A673 (cell line): Measurements from ENCODE around the gene TEX35. TPM values are rescaled to one million over a fixed set of nuclear protein-coding genes. Genes with fewer than 3 reads are reported as not detected.

Experiments used
- BruUV-seq: library from RNA; stranded (reverse); fragments of 400-500 nt; replicated peaks from 2 replicates; lab custom pipeline; 2021; lab: Mats Ljungman, UMichigan
- CTCF ChIA-PET: fragments of 300-600 bp; sonication (Branson Sonifier 250); formaldehyde crosslinking; loops from one replicate; lab custom pipeline; 2022; ENCODE audit warnings: antibody characterized with exemption; lab: Charles Lee
- POLR2A ChIA-PET: fragments of 300-600 bp; sonication (Branson Sonifier 250); formaldehyde crosslinking; loops from one replicate; lab custom pipeline; 2022; ENCODE audit warnings: antibody characterized with exemption; ENCODE audit not compliant: low non-redundant PET; lab: Charles Lee
- DNase-seq: peaks from one replicate; pipeline ENCODE4 v3.0.0-alpha.2; 2015; ENCODE audit warnings: low spot score
- H3K27ac ChIP-seq: fragments of 200-600 bp; sonication (generic); 2 replicates; pipeline ENCODE4 v1.5.1; 2016; ENCODE audit warnings: mixed run types, low read depth, mild to moderate bottlenecking, mixed read lengths, antibody characterized with exemption, low read length; ENCODE audit not compliant: poor library complexity, severe bottlenecking
- H3K27me3 ChIP-seq: fragments of 200-600 bp; sonication (generic); replicated peaks from 2 replicates; pipeline ENCODE4 v1.6.1; 2017; ENCODE audit warnings: mixed run types, low read depth, mild to moderate bottlenecking, mixed read lengths, antibody characterized with exemption, low read length; ENCODE audit not compliant: insufficient read depth, poor library complexity
- H3K36me3 ChIP-seq: fragments of 200-600 bp; sonication (generic); 2 replicates; pipeline ENCODE4 v1.6.1; 2016; ENCODE audit warnings: mixed run types, mild to moderate bottlenecking, mixed read lengths, antibody characterized with exemption, low read length; ENCODE audit not compliant: insufficient read depth, poor library complexity, severe bottlenecking
- H3K4me1 ChIP-seq: fragments of 200-600 bp; sonication (generic); 2 replicates; pipeline ENCODE4 v1.6.1; 2017; ENCODE audit warnings: mixed run types, mild to moderate bottlenecking, mixed read lengths, antibody characterized with exemption, low read length; ENCODE audit not compliant: insufficient read depth, poor library complexity, severe bottlenecking
- H3K4me3 ChIP-seq: fragments of 200-600 bp; sonication (generic); 2 replicates; pipeline ENCODE4 v1.5.1; 2016; ENCODE audit warnings: low read depth, mixed run types, mild to moderate bottlenecking, mixed read lengths, low read length; ENCODE audit not compliant: poor library complexity, severe bottlenecking
- H3K9me3 ChIP-seq: fragments of 200-600 bp; sonication (generic); 2 replicates; pipeline ENCODE4 v1.6.1; 2016; ENCODE audit warnings: mixed run types, low read depth, mild to moderate bottlenecking, mixed read lengths, antibody characterized with exemption, low read length; ENCODE audit not compliant: poor library complexity, severe bottlenecking
- CTCF ChIP-seq: fragments of 300-800, 200-600 bp; sonication (generic); conservative IDR thresholded peaks from 2 replicates; pipeline ENCODE4 v1.5.1; 2017; ENCODE audit warnings: low read depth, mild to moderate bottlenecking, antibody characterized with exemption, low read length, moderate library complexity, mixed read lengths
- EZH2 ChIP-seq: fragments of 200-600 bp; sonication (generic); IDR thresholded peaks from 2 replicates; pipeline ENCODE4 v1.6.1; 2017; ENCODE audit warnings: borderline replicate concordance, low read depth, mild to moderate bottlenecking, mixed read lengths, antibody characterized with exemption, low read length; ENCODE audit not compliant: poor library complexity, severe bottlenecking
- intact Hi-C: fragments of 100-400 bp; cut with micrococcal nuclease; formaldehyde crosslinking; loops from one replicate; pipeline ENCODE4 v1.10.0; 2022; ENCODE audit not compliant: unreplicated experiment
- total RNA-seq: library from RNA; stranded (reverse); gene quantifications from 2 replicates; pipeline ENCODE4 v1.2.3, GENCODE V29; 2021

Gene TEX35
- total RNA-seq, 1 experiment from 2014 or later: not detected

- CTCF ChIA-PET: interaction anchor here (1.4 kb wide), 1 partner anchor 220 kb away, joined by 3 read pairs; no protein-coding TSS in a partner anchor
- H3K4me1 ChIP-seq: peaks cover 11% of the 10 kb centered on the region
- DNase-seq: no peak
- BruUV-seq: no TSS peak
- H3K27ac ChIP-seq: no peak overlapping the region
- POLR2A ChIA-PET: no interaction called here
- no peaks in the 10 kb centered on the region for H3K36me3 ChIP-seq
- H3K9me3 ChIP-seq: no peaks in the 10 kb centered on the region
- TF ChIP-seq CTCF: no peak
- no peak for TF ChIP-seq EZH2
- H3K27me3 ChIP-seq: no peaks in the 10 kb centered on the region
- no peak overlapping the region for H3K4me3 ChIP-seq
- intact Hi-C loops: no loop called here
Observed at GRCh38 chr1:178530502-178530901, 17.6 kb downstream of the TEX35 start.

- Histone ChIP-seq H3K4me3 (no peak overlapping the region), H3K4me1 (peaks cover 11% of the 10 kb centered on the region), H3K36me3 (no peaks in the 10 kb centered on the region), H3K27me3 (no peaks in the 10 kb centered on the region), H3K9me3 (no peaks in the 10 kb centered on the region), H3K27ac (no peak overlapping the region)
- intact Hi-C loops: loop anchor here (2.0 kb wide), 1 partner anchor 221 kb away; no protein-coding TSS in a partner anchor
- no peak for DNase-seq
- POLR2A ChIA-PET: no interaction called here
- no TSS peak for BruUV-seq
- CTCF ChIA-PET: interaction anchor here (1.0 kb wide), 1 partner anchor 219 kb away, joined by 3 read pairs; no protein-coding TSS in a partner anchor
- TF ChIP-seq CTCF: no peak
- TF ChIP-seq EZH2: no peak
Observed at GRCh38 chr1:178531887-178532286, 19.0 kb downstream of the TEX35 start.

DNA sequence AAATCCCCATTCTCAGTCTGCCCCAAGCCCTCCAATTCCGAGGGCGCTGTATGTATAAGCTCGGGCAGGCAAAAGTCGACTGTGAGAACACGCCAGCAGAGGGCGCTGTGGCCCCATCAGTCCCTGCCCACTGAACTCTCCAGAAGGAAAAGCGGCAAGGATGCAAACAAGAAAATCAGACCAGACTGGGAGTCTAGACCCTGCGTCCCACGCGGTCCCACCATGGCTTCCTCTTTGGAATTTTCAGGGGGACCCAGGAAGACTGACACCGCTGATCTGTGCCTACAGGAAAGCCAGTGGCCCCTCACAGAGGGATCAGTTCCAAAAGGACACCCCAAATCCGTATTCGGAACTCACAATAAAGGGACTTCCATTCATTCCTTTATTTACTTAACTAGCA, 19.5 kb downstream of the TEX35 start:
- peak; percentile 86 for DNase-seq
- POLR2A ChIA-PET: no interaction called here
- peak; percentile 97 for TF ChIP-seq CTCF
- TF ChIP-seq EZH2: no peak
- Histone ChIP-seq H3K4me1 (peaks cover 11% of the 10 kb centered on the region), H3K27ac (no peak overlapping the region), H3K4me3 (no peak overlapping the region), H3K27me3 (no peaks in the 10 kb centered on the region), H3K9me3 (no peaks in the 10 kb centered on the region), H3K36me3 (no peaks in the 10 kb centered on the region)
- CTCF ChIA-PET: interaction anchor here (0.6 to 1.2 kb wide), 3 partner anchors 219 to 221 kb away, joined by 3 to 5 read pairs (median 3); no protein-coding TSS in a partner anchor
- no TSS peak for BruUV-seq
- intact Hi-C loops: loop anchor here (2.0 kb wide), 1 partner anchor 220 kb away; no protein-coding TSS in a partner anchor
